ENCODE results near the gene UGT1A3. TPM values are rescaled to one million over a fixed set of nuclear protein-coding genes. Genes with fewer than 3 reads are reported as not detected.

UGT1A3 gene
- total RNA-seq, 1 donor from 2014 or later = 4.1 TPM

GRCh38 chr2:233758141-233758540 is 29.3 kb downstream of the UGT1A3 start:
- no peak for DNase-seq (ENCODE audit: low read depth)

- DNase-seq (ENCODE audit: low read depth) = no peak
Observed at GRCh38 chr2:233758849-233759248, 30.0 kb downstream of the UGT1A3 start.

DNA sequence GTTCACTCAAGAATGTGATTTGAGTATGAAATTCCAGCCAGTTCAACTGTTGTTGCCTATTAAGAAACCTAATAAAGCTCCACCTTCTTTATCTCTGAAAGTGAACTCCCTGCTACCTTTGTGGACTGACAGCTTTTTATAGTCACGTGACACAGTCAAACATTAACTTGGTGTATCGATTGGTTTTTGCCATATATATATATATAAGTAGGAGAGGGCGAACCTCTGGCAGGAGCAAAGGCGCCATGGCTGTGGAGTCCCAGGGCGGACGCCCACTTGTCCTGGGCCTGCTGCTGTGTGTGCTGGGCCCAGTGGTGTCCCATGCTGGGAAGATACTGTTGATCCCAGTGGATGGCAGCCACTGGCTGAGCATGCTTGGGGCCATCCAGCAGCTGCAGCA is 31.2 kb downstream of the UGT1A3 start, which contains the start of gene UGT1A1:
Gene UGT1A1 (plus strand): TSS at position 228 of the 400 bp plus-strand sequence. CDS start 18 bp downstream, at position 246.
- no peak for DNase-seq (ENCODE audit: low read depth)

GRCh38 chr2:233761040-233761769 is 32.4 kb downstream of the UGT1A3 start:
- peak; percentile 23 for DNase-seq (ENCODE audit: low read depth)

DNA sequence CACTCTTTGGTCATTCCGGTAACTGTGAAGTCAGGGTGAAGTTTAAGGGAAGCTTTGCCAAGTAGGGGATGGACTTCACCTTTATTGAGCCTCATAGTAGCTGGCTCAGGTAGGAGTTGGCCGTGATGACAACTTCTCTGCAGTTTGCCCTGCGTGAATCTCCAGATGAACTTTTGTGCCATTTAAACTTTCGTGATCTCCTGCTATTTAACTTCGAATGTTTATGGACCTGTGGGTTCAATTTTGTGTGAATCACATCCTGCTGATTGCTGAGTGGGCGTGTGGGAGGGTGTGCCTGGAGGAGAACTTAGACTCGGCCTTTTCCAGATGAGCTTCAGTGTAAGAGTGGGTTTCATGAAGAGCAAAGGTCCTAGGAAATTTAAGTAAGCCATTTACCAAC is 35.4 kb downstream of the UGT1A3 start:
- DNase-seq (ENCODE audit: low read depth) = peak; percentile 67

DNA sequence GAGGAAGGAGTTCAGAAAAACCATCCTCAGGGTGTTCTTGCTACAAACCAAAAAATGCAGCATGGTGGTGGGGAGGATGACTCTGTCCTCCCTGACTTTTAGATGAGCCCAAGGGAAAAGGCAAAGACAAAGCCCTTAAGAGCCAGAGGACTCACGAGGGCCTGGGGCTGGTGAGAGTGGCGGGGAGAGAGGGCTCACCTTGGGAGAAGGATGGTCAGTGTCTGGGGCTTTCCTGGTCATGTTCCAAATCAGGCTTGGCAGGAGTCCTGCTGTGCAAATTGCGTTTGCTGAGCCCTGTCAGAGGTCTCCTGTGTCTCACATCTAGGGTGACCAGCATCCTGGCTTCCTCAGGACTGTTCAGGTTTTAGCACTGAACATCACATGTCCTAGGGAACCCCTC is 35.9 kb downstream of the UGT1A3 start:
- DNase-seq (ENCODE audit: low read depth) = no peak

- DNase-seq (ENCODE audit: low read depth) = no peak
Observed at GRCh38 chr2:233766416-233766815, 37.6 kb downstream of the UGT1A3 start.

DNA sequence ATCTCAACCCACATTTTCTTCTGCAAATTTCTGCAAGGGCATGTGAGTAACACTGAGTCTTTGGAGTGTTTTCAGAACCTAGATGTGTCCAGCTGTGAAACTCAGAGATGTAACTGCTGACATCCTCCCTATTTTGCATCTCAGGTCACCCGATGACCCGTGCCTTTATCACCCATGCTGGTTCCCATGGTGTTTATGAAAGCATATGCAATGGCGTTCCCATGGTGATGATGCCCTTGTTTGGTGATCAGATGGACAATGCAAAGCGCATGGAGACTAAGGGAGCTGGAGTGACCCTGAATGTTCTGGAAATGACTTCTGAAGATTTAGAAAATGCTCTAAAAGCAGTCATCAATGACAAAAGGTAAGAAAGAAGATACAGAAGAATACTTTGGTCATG is 39.2 kb downstream of the UGT1A3 start:
- DNase-seq (ENCODE audit: low read depth) = no peak

DNA sequence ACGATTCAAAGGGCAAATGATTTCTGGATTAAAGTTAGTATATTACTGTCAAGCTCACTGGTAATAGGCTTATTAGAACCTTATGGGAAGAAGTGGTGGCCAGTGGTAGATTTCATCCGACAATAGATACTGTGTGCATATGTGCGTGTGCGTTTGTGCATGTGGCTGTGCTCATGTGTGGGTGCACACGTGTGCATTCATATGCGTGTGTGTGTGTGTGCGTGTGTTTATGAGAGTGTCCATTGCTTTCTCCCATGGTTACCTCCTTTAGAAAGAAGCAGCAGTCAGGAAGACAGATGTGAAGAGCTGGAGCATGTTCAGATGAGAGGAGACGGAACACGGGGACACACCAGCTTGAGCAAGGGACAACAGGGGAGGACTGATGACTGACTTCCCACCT is 40.4 kb downstream of the UGT1A3 start:
- no peak for DNase-seq (ENCODE audit: low read depth)

GRCh38 chr2:233772153-233772552 is 43.3 kb downstream of the UGT1A3 start:
- no peak for DNase-seq (ENCODE audit: low read depth)

DNA sequence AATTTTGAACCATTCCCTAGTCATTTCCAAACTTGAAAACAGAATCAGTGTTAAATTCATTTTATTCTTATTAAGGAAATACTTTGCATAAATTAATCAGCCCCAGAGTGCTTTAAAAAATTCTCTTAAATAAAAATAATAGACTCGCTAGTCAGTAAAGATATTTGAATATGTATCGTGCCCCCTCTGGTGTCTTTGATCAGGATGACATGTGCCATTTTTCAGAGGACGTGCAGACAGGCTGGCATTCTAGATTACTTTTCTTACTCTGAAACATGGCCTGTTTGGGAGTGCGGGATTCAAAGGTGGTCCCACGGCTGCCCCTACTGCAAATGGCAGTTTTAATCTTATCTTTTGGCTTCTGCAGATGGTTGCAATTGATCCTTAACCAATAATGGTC is 43.7 kb downstream of the UGT1A3 start:
- no peak for DNase-seq (ENCODE audit: low read depth)

DNA sequence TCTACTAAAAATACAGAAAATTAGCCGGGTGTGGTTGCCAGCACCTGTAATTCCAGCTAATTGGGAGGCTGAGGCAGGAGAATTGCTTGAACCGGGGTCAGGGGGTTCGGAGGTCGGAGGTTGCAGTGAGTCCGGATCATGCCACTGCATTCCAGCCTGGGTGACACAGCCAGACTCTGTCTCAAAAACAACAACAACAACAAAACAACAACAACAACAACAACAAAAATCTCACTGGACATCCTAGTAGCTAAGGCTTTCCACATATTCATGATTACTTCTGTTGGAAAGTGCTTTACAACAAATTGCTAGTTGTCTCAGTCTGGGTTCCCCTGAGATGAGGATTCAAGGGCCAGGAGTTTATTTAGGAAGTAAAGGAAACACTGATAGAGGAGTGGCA is 45.0 kb downstream of the UGT1A3 start:
- DNase-seq (ENCODE audit: low read depth) = no peak

- DNase-seq (ENCODE audit: low read depth) = no peak
Observed at GRCh38 chr2:233775414-233775813, 46.6 kb downstream of the UGT1A3 start.

DNA sequence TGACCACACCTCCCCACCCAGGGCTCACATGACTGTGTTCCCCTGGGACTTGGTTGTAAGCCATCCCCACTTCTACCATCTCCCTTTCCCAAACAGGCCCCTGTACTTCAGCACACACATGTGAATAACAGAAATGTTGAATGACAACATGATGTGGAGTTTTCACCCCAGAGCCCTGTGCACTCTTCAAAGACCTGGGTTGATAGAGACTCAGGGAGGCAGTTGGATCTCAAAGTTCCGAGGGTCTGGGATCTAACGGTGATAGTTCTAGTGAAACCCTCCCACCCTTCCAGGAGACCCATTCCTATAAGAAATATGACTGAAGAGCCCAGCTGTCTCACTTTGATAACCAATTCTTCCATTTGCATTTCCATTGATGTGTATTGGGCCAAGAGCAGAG is 49.2 kb downstream of the UGT1A3 start, which contains the start of gene MROH2A:
Gene MROH2A (plus strand): TSS at position 301 of the 400 bp plus-strand sequence. CDS start 1,029 bp downstream, outside the sequence.
- DNase-seq (ENCODE audit: low read depth) = no peak

GRCh38 chr2:233779722-233780121 is 50.9 kb downstream of the UGT1A3 start:
- no peak for DNase-seq (ENCODE audit: low read depth)

DNA sequence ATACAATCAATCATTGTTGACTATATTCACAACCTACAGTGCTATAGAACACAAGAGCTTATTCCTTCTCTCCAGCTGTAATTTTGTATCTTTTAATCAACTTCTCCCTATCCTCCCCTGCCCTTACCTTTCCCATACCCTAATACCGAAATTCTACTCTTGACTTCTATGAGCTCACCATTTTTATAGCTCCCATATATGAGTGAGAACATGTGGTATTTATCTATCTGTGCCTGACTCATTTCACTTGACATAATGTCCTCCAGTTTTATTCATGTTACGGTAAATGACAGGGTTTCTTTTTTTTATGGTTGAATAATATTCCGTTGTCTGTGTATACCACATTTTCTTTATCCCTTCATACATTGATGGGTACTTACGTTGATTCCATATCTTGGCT is 51.9 kb downstream of the UGT1A3 start:
- DNase-seq (ENCODE audit: low read depth) = no peak

DNA sequence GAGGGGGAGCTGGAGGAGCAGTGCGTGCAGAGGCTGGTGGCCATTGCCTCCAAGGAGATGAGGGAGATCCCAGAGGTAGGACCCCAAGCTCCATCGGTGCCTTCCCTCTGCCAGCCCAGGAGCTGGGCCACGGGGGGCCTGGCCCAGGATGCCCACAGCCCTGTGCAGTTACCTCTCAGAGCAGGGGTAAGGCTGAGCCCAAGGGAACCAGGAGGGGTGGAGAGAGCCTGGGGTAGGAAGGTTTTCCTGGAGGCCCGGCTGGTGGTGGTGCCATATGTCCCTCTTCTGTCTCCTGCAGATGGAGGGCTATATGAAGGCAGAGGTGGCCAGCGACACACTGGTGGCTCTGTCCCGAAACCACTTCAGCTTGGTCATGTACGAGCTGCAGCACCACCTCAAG is 60.7 kb downstream of the UGT1A3 start:
- DNase-seq (ENCODE audit: low read depth) = no peak

- DNase-seq (ENCODE audit: low read depth) = no peak
Observed at GRCh38 chr2:233791151-233791882, 62.5 kb downstream of the UGT1A3 start.

DNA sequence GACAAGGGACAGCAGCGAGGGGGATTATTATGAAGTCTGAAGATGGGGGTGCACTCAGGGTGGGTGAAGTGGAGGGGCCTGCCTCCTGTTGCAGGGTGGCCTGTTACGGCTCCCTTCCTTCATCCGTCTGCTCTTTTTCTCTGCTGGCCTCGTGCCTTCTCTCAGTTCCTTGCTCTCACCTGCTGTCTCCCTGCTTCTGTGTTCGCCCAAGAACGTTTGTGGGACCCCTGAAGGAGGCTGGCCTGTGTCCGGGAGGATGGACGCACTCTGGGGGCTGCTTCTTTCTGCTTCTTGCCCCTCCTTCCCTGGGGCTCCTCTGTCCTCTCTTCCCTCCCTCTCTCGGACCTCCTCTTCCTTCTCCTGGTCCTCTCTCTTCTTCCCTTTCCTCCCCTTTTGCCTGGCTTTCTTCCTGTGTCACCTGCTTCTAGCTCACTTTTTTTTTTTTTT is 63.1 kb downstream of the UGT1A3 start:
- DNase-seq (ENCODE audit: low read depth) = no peak

DNA sequence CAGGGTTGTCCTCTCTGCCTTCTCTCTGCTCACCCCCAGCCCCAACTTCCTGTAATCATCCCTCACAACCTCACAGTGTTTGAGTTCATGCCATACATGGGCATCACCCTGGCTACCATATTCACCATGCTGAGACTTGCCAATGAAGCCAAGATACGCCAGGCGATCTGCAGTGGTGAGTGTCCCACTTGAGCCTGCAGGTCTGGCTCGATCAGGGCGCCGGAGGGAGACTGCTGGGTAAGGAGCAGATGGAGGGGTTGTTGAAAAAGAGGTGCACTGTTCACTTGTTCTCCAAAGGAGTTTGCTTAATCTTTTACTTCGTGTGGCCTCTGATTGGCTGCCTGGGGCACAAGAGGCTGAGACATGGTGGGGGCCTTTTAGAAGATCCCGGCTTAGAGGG is 63.9 kb downstream of the UGT1A3 start:
- no peak for DNase-seq (ENCODE audit: low read depth)

DNA sequence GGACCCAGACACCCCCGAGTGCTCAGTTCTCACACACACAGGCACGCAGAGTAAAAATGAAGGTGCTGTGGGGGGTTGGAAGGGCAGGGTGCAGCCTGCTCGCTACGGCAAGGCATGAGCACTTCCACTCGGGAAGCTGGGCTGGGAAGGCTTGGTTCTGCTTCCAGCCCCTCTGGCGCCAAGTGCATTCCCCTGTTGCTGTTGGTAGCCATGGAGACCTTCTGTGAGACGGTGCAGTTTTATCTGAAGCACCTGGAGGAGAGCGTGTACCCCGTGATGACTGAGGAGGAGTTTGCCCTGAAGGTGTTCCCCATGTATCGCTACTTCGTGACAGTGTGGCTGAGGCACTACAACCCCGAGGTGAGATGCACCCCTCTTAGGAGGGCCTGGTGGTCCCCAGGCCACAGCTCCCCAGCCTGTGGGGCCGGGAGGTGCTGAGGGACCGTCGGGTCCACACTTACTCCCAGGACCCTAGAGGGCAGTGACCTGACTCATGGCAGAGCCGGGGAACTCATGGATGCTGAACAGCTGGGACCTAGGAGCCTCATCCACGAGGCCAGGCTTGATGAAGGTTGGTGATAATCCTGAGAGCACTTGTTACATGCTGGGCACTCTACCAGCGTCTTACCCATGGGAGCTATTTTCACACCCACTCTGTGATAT is 64.8 kb downstream of the UGT1A3 start:
- no peak for DNase-seq (ENCODE audit: low read depth)

- DNase-seq (ENCODE audit: low read depth) = no peak
Observed at GRCh38 chr2:233794128-233794658, 65.4 kb downstream of the UGT1A3 start.
